ENCODE measurements around the gene TCF4. TPM values are rescaled to one million over a fixed set of nuclear protein-coding genes. Genes with fewer than 3 reads are reported as not detected.
A peak's percentile ranks its signal among the peaks of the same experiment; 100 is the strongest.

The TCF4 gene
- total and polyA plus RNA-seq, 8 donors: 99.1 to 165 (median 138) TPM

- DNase-seq (no peak), ATAC-seq (no peak)
- Histone ChIP-seq H3K27ac (peak overlapping the region; percentile 11 to 33), H3K9me3 (no peaks in the 10 kb centered on the region), H3K36me3 (peaks cover 0 to 18% of the 10 kb centered on the region in 2 donors), H3K4me1 (peaks cover 4 to 47% of the 10 kb centered on the region in 2 donors), H3K4me3 (no peak overlapping the region), H3K27me3 (no peaks in the 10 kb centered on the region)
- TF ChIP-seq CTCF (IDR thresholded peaks at IDR 0.05): no peak
- intact Hi-C loops (cut with DNase I): no loop called here
Observed at GRCh38 chr18:55268151-55268601, 319.8 kb downstream of the TCF4 start.

GRCh38 chr18:55266981-55267380, 321.0 kb downstream of the TCF4 start:
- Histone ChIP-seq H3K36me3 (peaks cover 0 to 18% of the 10 kb centered on the region in 2 donors), H3K27me3 (no peaks in the 10 kb centered on the region), H3K4me1 (peaks cover 0 to 47% of the 10 kb centered on the region in 2 donors), H3K4me3 (no peak overlapping the region), H3K9me3 (no peaks in the 10 kb centered on the region), H3K27ac (no peak overlapping the region)
- ATAC-seq (no peak), DNase-seq (no peak)
- intact Hi-C loops (cut with DNase I): no loop called here
- TF ChIP-seq CTCF (IDR thresholded peaks at IDR 0.05): no peak

GRCh38 chr18:55265984-55266383, 322.0 kb downstream of the TCF4 start:
- Histone ChIP-seq H3K9me3 (no peaks in the 10 kb centered on the region), H3K4me1 (peaks cover 0 to 47% of the 10 kb centered on the region in 2 donors), H3K27me3 (no peaks in the 10 kb centered on the region), H3K4me3 (no peak overlapping the region), H3K27ac (peak overlapping the region in 1 of 2 donors; percentile 3), H3K36me3 (peaks cover 0 to 18% of the 10 kb centered on the region in 2 donors)
- no peak for ATAC-seq
- DNase-seq: no peak
- intact Hi-C loops (cut with DNase I): no loop called here
- TF ChIP-seq CTCF (IDR thresholded peaks at IDR 0.05): no peak

GRCh38 chr18:55265130-55265675, 322.8 kb downstream of the TCF4 start:
- Histone ChIP-seq H3K27me3 (no peaks in the 10 kb centered on the region), H3K4me3 (no peak overlapping the region), H3K27ac (peak overlapping the region in 1 of 2 donors; percentile 3), H3K9me3 (no peaks in the 10 kb centered on the region), H3K4me1 (peaks cover 0 to 47% of the 10 kb centered on the region in 2 donors), H3K36me3 (peaks cover 0 to 22% of the 10 kb centered on the region in 2 donors)
- TF ChIP-seq CTCF (IDR thresholded peaks at IDR 0.05): no peak
- ATAC-seq: no peak
- no peak for DNase-seq
- intact Hi-C loops (cut with DNase I): no loop called here

- no peaks in the 10 kb centered on the region for H3K27me3 ChIP-seq
- intact Hi-C loops (cut with DNase I): no loop called here
- ATAC-seq: peak; percentile 26
- no peak overlapping the region for H3K27ac ChIP-seq
- peaks cover 0 to 18% of the 10 kb centered on the region in 2 donors for H3K36me3 ChIP-seq
- TF ChIP-seq CTCF (IDR thresholded peaks at IDR 0.05): no peak
- no peak overlapping the region for H3K4me3 ChIP-seq
- no peaks in the 10 kb centered on the region for H3K9me3 ChIP-seq
- no peak for DNase-seq
- peaks cover 0 to 47% of the 10 kb centered on the region in 2 donors for H3K4me1 ChIP-seq
Observed at GRCh38 chr18:55264108-55264507, 323.9 kb downstream of the TCF4 start.

All from left lung (tissue), 10 donors.